ENCODE results near the gene BOLL.
"Not testable (repeated sequence)": the region's sequence is repeated elsewhere in the genome, so short reads cannot be mapped to it uniquely, and the experiment has no call there.

BOLL gene

GRCh38 chr2:197784956-197785941 is at the start of gene BOLL:
BOLL (minus strand) TSS chr2:197785319; CDS start chr2:197781850, 3,469 bp downstream.
- DNase-seq: no peak

GRCh38 chr2:197834771-197835170 is 49.7 kb upstream of the BOLL start:
- DNase-seq: not testable (repeated sequence)

GRCh38 chr2:197828464-197829135 is 43.5 kb upstream of the BOLL start:
- no peak for DNase-seq

GRCh38 chr2:197827618-197828017 is 42.5 kb upstream of the BOLL start:
- no peak for DNase-seq

- DNase-seq: no peak
These were observed 37.2 kb upstream of the BOLL start for GRCh38 chr2:197822333-197822732.

GRCh38 chr2:197821550-197822289 is 36.6 kb upstream of the BOLL start:
- DNase-seq: no peak

- no peak for DNase-seq
These were observed 29.4 kb upstream of the BOLL start for GRCh38 chr2:197814526-197814925.

GRCh38 chr2:197813093-197813787 is 28.1 kb upstream of the BOLL start:
- peak; percentile 49 for DNase-seq

- no peak for DNase-seq
These were observed 25.4 kb upstream of the BOLL start for GRCh38 chr2:197810491-197810890.

GRCh38 chr2:197810016-197810415 is 24.9 kb upstream of the BOLL start:
- no peak for DNase-seq

- no peak for DNase-seq
These were observed 23.9 kb upstream of the BOLL start for GRCh38 chr2:197809064-197809463.

GRCh38 chr2:197805715-197806633 is 20.9 kb upstream of the BOLL start:
- DNase-seq: peak; percentile 20

- DNase-seq: peak; percentile 29
These were observed 19.9 kb upstream of the BOLL start for GRCh38 chr2:197804758-197805714.

GRCh38 chr2:197804049-197804757 is 19.1 kb upstream of the BOLL start, which contains the start of gene PLCL1:
PLCL1 (plus strand) TSS chr2:197804593.
- peak; percentile 96 for DNase-seq

- DNase-seq: peak; percentile 69
These were observed 17.9 kb upstream of the BOLL start for GRCh38 chr2:197803033-197803444.

GRCh38 chr2:197801033-197801432 is 15.9 kb upstream of the BOLL start:
- DNase-seq: no peak

GRCh38 chr2:197800091-197800490 is 15.0 kb upstream of the BOLL start:
- no peak for DNase-seq

- DNase-seq: peak; percentile 49
These were observed 13.9 kb upstream of the BOLL start for GRCh38 chr2:197799068-197799467.

- peak; percentile 73 for DNase-seq
These were observed 13.1 kb upstream of the BOLL start for GRCh38 chr2:197798187-197798586.

Data from NCI-H82 (cell line).